NCI-H2196 (cell line): ENCODE data around the gene PAM16.
"Not testable (repeated sequence)": the region's sequence is repeated elsewhere in the genome, so short reads cannot be mapped to it uniquely, and the experiment has no call there.

Source experiments
- DNase-seq: peaks from one replicate; lab custom pipeline; 2025; ENCODE audit not compliant: unreplicated experiment; lab: John Stamatoyannopoulos, UW

PAM16 gene

DNA sequence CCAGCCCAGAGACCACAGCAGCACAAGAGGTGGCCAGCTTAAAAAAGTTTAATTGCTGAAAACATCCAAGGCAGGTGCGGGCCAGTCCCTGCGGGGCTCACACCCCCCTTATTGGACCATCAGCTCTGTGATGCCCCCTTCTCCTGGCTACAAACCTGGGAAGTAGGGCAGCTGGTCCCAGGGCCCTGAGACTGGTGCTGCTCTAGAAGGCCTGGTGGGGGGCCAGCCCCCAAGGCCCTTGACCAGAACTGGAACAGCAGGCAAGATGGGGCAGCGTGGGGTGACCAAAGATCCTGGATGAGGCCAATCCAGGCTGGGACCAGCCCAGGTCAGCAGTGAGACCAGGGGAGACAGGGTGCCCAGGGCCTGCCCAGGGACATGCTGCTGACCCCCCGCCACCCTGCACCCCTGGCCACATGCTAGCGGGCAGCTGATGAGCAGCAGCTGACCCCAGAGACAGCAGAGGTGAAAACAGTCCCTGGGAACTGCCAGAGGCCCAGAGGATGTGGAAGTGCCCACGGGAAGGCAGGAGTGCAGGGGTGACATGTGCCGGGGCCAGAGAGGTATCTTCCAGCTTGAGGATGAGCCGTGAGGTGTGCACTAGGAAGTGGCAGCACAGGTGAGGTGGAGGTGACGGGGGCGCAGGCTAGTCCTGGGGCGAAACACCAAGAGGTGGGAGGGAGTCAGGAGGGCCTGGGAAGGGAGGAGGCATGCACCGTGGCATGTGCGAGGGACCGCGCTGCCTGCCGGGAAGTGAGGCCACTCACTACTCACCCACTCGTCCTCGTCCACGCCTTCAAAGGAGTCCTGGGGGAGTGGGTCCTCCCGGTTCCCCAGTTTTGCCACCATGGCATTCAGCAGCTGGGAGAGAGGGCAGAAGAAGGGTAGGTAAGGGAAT lies 3.6 kb upstream of the PAM16 start:
- no peak for DNase-seq

DNA sequence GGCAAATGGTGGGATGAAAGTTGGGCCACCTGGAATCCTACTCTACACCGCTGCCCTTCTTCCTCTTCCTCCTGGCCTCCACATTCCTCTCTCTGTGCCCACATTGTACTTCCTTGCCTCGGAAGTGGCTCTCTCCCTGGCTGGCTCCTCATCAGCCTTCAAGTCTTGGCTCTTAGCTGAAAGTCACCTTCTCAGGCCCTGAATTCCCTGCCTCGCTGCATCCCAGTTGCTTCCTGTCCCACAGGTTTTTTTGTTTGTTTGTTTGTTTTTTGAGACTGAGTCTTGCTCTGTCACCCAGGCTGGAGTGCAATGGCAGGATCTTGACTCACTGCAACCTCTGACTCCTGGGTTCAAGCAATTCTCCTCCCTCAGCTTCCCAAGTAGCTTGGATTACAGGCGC lies 2.6 kb upstream of the PAM16 start:
- no peak for DNase-seq

DNA sequence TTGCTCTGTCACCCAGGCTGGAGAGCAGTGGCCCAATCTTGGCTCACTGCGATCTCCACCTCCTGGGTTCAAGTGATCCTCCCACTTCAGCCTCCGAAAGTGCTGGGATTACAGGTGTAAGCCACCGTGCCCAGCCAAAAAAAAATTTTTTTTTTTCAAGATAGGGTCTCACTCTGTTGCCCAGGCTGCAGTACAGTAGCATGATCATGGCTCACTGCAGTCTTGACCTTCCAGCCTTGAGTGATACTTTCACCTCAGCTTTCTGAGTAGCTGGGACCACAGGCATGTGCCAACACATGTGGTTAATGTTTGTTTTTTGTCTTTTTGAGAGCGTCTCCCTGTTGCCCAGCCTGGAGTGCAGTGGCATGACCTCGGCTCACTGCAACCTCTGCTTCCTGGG lies 1.7 kb upstream of the PAM16 start:
- no peak for DNase-seq

DNA sequence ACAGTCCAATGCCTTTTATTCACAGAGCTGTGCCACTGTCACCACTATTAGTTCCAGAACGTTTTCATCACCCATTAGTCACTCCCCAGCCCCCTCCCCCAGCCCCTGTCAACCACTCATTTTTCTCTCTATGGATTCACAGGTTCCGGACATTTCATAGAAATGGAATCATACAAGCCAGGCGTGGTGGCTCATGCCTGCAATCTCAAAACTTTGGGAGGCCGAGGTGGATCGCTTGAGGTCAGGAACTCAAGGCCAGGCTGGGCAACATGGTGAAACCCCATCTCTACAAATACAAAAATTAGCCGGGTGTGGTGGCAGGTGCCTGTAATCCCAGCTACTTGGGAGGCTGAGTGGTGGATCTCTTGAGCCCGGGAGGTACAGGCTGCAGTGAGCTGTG lies 759 bp upstream of the PAM16 start:
- DNase-seq = no peak

DNA sequence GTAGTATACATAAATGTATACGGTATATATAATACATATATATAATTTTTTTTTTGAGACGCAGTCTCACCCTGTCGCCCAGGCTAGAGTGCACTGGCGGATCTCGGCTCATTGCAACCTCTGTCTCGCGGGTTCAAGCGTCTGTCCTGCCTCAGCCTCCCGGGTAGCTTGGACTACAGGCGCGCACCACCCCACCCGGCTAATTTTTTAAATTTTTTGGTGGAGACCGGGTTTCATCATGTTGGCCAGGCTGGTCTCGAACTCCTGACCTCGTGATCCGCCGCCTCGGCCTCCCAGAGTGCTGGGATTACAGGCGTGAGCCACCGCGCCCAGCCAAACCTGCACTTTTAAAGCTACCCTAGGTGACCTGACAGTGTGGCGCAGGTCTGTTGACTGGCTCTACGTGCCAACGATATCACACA lies 745 bp downstream of the PAM16 start:
- DNase-seq = no peak

DNA sequence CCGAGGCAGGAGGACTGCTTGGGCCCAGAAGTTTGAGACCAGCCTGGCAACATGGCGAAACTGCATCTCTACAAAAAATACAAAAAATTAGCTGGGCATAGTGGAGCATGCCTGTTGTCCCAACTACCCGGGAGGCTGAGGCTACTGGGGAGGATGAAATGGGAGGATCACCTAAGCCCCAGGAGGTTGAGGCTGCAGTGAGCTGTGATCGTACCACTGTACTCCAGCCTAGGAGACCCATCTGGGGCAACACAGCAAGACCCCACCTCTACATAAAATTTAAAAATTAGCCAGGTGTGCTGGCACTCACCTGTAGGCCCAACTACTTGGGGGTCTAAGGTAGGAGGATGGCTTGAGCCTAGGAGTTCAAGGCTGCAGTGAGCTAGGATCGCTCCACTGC lies 1.8 kb downstream of the PAM16 start:
- no peak for DNase-seq

DNA sequence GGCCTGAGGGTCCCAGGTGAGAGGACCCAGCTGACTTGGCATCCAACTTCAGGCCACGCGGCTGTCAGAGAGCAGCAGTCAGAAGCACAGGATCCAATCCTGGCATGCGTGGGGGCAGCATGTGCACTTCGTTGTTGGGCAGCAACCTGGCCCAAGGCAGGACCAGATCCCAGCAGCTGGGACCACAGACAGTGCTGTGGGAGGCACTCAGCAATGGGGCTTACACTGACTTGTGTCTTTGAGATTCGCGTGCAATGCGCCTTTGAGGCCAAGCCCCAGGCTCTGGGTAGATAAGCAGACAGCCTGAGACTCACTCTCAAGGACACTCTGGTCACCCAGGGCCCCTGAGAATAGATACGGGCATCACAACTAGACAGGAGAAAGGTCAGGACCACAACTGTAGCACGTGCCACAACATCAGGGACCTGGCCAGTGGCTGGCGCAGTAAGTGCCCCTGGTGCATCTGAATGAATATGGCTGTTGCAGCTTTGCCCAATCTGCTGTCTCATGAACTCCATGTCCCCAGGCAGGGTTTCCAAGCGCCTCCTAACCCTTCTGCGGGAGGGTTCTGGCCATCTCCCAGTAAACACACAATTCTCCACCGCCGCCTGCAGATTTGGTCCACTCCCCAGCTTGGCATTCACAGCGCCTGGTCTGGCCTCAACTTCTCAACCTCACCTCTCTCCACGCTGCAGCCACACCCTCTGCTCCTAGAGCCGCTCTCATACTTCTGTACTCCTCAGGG lies 3.2 kb downstream of the PAM16 start:
- DNase-seq = no peak

DNA sequence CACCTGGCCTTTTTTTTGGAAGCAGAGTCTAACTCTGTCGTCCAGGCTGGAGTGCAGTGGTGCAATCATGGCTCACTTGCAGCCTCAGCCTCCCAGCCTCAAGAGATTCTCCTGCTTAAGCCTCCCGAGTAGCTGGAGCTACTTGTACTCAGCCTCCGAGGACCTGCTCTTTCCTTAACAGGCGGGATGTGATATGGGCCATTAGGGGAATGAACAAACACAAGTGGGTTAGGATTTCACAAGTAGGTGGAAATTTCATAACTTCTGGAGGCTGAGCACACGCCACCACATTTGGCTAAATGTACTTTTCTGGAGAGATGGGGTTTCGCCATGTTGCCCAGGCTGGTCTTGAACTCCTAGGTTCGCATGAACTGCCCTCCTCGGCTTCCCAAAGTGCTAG lies 4.1 kb downstream of the PAM16 start:
- DNase-seq = no peak

DNA sequence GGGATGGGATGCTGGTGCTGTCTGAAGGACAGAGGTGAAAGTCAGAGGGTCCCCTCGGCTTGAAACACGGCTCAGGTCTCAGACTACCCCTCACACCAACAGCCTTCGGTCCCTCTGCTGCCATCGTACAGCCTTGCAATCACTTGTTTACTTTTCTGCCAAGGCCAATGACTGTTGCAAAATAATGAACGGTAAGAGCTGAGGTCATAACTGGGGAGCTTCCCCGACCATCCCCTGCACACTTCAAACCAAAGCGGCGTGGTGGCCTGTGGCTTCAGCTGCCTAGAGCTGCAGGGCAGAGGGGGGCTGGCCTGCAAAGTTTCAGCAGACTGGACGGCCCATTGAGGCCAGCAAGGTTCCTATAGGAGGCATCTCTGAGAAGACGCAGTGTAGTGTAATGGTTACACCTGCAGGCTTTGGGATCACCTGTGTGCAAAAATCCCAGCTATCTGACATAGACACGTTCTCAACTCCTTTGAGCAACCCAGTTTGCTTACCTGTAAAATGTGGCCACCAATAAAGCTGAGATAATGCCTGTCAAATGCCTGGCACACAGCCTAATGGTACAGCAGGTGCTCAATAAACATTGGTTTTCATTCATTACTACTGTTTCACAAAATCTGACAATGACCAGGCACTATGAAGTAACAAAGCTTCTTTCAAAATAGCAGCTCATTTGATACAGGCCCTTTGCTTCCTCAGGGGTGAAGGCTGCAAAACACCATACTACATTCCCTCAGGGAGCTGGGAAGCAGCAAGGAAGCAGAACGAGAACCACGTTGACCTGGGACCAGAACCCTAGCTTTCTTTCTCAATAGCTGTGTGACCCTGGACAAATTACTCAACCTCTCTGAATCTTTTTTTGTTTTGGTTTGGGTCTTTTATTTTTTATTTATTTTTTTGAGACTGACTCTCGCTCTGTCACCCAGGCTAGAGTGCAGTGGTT lies 5.0 kb downstream of the PAM16 start:
- peak; percentile 58 for DNase-seq

DNA sequence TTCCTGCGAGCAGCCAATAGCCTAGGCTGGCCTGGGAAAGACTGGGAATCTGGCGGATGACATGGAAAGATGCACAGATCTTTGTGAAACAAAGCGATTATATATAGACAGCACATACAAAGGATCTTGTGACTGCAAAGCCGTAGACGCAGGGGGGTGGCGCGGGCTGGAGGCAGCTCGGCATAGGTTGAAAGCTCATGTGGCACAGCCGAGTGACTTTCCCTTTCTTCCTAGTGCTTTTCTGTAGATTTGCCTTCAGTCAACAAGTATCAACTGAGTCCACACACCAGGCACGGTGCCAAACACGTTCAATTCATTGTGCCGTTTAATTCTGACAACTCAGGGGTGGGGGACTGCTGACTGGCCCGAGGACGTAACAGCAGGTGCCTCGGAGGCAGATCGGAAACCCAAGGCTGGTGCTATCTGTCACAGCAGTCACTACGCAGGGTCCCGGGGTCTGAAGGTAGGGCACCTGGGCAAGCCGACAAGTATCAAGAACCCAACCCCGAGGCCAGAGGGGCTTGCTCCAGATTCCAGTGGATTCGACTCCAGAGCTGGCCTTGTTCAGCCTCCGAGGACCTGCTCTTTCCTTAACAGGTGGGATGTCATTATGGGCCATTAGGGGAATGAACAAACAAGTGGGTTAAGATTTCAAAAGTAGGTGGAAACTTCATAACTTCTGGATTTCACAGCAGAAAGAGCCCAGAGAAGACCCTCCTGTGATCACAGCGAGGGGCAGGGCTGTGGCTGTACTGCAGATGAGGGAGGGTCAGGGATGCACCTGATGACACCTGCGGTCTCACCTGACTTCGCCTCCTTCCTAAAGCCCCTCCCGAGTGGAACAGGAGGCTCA lies 5.9 kb downstream of the PAM16 start:
- peak; percentile 65 for DNase-seq

DNA sequence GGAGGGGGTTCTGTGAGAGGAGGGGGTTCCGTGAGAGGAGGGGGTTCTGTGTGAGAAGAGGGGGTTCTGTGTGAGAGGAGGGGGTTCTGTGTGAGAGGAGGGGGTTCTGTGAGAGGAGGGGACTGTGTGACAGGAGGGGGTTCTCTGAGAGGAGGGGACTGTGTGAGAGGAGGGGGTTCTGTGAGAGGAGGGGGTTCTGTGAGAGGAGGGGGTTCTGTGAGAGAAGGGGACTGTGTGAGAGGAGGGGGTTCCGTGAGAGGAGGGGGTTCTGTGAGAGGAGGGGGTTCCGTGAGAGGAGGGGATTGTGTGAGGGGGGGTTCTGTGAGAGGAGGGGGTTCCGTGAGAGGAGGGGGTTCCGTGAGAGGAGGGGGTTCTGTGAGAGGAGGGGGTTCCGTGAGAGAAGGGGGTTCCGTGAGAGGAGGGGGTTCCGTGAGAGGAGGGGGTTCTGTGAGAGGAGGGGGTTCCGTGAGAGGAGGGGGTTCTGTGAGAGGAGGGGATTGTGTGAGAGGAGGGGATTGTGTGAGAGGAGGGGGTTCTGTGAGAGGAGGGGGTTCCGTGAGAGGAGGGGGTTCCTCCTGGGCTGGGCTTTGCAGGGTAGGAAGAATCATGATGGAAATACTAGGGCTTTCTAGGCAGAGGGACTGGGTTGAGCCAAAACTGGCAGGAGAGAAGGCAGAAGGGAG lies 6.7 kb downstream of the PAM16 start:
- DNase-seq = not testable (repeated sequence)

DNA sequence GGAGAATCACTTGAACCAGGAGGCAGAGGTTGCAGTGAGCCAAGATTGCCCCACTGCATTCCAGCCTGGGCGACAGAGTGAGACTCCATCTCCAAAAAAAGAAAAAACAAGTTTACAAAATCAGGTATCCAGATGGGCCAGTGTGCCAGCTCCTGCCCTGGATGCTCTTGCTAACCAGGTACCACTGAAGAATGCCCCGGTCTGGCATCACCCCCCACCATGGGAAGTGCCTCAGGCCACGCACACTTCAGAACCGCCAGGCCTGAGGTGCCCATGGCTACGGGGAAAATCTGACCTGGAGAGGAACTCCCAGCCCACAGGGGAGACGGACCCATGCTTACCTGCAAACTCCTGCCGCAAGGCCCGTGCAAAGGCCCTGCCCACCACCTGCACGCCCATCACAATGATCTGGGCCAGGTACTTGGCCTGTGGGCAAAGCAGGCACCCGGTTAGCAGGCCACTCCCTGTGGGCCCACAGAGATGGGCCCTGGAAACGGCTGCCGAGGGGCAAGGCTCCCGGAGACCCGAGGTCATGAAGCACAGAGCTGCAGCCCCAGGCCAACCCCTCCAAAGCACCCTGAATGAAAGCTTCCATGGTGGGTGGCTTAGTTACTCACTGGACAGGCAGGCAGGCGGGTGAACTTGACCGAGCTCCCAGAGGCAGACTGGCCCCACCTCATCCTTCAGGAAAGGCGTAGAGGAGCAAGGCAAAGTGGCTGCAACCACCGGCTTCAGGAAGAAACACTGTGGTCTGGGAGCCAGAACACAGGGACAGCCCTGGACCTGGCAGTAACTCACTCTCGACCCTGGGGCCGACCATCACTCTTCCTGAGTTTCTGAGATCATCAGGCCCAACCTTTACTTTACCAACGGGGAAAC lies 8.0 kb downstream of the PAM16 start:
- DNase-seq = no peak

DNA sequence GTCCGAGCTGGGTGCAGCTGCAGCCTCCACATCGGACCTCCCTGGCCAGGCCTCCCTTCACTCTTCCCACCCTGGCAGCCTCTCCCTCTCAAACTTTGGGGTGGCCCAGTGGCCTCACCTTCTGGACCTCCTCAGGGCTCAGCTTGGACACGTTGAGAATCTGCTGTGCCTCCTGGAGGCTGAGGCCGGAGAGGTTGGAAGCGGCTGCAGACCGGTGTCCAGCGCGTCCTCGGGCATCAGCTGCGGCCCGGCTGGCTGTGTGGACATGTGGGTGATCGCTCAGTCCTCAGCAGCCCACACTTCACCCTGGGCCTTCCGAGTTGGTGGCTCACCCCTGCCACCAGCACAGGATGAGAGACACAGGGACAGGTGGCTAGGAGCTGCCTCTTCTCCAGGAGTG lies 9.9 kb downstream of the PAM16 start:
- DNase-seq = no peak

DNA sequence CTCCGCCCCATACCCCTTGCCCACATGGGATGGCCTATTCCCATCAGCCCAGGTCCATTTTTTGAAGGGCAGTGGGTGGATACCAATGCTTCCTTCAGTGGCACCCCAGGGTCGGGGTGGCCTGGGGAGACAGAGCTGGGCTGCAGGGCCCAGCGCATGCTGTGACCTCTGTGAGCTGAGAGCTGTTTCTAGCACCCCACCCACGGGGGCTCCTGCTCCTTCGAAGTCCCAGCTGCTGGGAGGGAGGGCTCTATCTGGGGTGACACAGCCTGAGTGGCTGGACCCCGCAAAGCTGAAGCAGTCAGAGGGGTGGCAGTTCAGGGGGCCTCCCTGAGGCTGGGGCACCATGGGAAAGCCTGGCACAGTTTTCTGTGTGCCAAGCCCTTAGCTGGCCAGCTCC lies 10.7 kb downstream of the PAM16 start:
- no peak for DNase-seq

DNA sequence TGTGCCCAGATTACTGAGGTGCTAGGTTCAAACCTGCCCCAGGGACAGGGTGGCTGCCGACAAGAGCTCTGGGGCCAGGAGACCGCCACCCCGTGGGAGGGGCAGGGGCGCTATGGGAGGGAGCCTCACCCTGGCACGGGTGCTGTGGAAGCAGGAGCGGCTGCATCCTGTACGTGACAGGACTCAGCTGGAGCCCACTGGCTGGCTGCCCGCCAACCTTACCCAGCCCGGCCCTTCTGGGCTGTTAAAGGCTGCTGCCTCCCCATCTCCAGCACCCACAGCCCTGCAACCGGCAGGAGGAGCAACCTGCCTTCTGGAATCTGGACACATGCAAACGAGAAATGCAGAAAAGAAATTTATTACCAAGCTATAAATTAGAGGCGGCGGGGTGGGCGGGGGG lies 11.2 kb downstream of the PAM16 start:
- peak; percentile 23 for DNase-seq

DNA sequence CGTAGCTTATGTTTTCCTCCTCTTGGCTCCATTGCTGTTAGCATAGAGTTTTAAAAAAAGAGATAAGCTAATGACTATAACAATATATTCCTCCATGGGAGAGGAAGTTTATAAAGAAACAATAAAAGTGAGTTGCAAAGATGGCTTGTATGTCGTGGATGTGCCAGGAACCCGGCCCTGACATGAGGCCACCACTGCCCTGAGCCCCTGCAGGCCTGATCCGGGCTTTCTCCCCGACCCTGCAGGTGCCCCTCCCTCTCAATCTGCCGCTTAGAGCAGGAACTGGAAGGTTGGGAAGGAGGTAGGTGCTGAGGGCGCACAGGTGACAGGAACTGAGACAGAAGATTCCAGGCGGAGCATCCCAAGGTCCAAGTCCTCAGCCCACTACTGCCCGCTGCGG lies 11.7 kb downstream of the PAM16 start:
- no peak for DNase-seq

DNA sequence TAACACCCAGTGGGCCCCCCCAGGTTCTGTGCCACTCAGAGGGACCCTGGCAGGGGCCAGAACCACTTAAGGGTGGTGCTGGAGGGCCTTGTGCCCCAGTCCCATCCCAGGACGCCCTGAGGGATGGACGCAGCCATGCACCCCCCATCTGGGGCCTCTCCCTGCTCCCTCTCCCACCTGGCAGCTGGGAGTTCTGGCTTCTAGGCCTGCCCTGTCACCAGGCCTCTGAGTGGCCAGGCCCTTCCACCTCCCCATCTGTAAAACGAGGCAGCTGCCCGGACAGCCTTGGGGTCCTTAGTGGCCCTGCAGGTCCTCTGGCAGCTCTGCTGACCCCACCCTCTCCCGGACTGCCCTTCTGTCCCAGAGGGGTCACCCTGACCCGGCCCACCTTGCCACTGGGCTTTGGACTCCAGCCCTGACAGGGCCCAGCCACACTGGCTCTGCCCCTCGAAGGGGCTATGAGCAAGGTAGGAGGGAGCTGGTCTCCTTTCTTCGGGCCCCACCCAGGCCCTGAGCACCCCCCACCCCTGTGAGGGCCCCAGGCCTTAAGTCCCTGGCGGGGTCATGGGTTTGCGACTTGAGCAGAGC lies 12.3 kb downstream of the PAM16 start:
- no peak for DNase-seq

DNA sequence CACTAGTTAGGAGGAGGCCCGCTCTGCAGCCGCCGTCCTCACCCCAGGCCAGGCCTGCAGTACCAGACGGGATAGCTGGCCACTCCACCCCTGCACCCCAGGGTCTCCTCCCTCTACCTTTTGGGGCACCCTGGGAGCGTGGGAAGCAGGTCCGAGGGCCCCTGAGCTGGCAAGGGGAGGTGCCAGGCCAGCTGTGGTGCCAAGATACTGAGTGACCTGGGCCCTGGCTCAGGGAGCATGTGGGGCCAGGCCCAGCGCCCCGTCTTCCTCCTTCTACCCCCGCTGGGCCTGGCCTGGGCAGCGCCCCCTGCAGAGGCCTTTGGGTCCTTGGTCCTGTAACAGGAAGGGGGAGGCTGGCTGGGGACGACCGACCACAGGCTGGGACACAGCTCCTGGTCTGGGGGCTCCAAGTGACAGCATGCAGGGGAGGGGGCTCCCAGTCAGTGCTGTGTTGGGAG lies 13.0 kb downstream of the PAM16 start:
- DNase-seq = no peak
